ENCODE data around the gene ACOX3. TPM values are rescaled to one million over a fixed set of nuclear protein-coding genes. Genes with fewer than 3 reads are reported as not detected.

Gene ACOX3
- total and polyA plus RNA-seq, 4 experiments from 2014 or later = 13.3 to 17.3 (median 16.4) TPM

DNA sequence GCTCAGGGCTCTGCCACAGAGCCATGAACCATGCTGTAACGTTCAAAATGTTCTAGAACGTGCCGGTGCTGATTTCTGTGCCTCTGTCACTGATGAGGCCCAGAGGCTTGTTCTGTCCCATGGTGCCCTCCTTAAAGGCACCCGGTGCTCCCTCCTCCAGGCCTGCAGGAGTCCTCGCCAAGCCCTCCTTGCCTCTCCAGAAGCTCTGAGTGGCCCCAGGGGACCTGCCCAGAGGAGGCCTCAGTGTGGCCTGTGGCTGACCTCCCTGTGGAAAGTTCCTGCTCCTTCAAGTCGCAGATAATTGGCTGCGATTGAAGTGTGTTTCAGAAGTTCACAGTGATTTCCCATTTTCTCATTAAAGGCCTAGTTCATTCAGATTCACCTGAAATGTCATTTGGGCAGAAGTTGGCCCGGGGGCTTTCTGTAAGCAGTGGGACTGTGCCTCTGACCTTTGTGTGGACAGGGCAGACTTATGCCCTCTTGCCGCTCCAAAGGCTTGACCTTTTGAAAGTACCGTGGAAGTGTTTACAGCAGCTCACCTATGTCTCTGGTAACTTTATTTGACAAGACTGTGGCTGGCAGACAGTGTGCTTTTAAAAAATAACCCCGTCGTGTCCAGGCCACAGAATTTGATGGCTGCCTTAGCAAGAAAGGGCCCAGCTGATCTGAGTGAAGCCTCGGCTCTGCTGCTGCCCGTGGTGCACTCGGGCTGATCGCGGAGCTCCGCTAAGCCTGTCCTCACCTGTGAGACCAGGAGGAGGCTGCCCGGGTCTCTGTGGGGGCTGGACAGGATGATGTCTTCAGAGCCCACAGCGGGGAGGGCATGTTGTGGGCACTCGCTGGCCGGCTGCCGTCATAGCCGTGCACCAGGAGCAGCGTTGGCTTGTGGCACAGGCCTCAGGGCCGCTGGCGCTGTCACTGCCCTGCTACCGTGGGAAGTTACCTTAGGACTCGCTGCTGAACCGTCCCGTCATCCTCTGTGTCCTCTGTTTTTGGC is 25.4 kb upstream of the ACOX3 start:
- Mint-ChIP-seq H3K27ac (no peak overlapping the region), H3K36me3 (peaks cover 29 to 62% of the 10 kb centered on the region in 2 donors), H3K9me3 (no peaks in the 10 kb centered on the region), H3K4me3 (no peak overlapping the region), H3K4me1 (peaks cover 0 to 4% (median 2%) of the 10 kb centered on the region in 4 donors), H3K27me3 (no peaks in the 10 kb centered on the region)
- Histone ChIP-seq H3K4me1 (ENCODE audit: insufficient read depth, low read length) (no peaks in the 10 kb centered on the region), H3K9me3 (ENCODE audit: control insufficient read depth in 1 of 2, low read length in 2 of 2) (no peaks in the 10 kb centered on the region), H3K27me3 (ENCODE audit: insufficient read depth, low read length) (no peaks in the 10 kb centered on the region), H3K36me3 (ENCODE audit: insufficient read depth, low read length) (peaks cover 30% of the 10 kb centered on the region), H3K27ac (ENCODE audit: low read depth, low read length) (no peak overlapping the region), H3K4me3 (ENCODE audit: low read length in 2 of 2) (no peak overlapping the region)
- ChIA-PET CTCF (ENCODE audit: partially characterized antibody) (interaction anchor here (1.4 kb wide), 1 partner anchor 30 kb away, joined by 3 read pairs; no protein-coding TSS in a partner anchor), POLR2A (ENCODE audit: partially characterized antibody) (no interaction called here)
- no peak for DNase-seq
- intact Hi-C loops (cut with micrococcal nuclease) = no loop called here

DNA sequence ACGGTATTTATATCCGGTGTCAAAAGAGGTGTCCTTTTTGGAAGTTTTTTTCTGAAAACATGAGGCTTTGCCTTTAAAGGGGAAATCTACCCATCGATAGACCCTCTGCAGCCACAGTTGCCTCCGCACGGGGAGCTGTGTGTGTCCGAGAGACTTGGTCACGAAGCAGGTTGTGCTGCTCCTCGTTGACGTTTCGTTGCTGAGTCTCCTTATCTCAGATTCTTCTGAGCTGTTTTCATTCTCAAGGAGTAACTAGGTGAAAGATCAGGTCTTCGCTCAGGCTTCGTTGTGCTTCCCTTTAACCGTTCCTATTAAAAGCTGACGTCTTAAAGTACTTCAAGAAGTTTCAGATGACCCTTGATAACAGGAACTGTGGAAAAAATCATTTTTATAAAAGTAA is 23.9 kb upstream of the ACOX3 start:
- Histone ChIP-seq H3K27ac (ENCODE audit: low read depth, low read length) (no peak overlapping the region), H3K9me3 (ENCODE audit: control insufficient read depth in 1 of 2, low read length in 2 of 2) (no peaks in the 10 kb centered on the region), H3K4me1 (ENCODE audit: insufficient read depth, low read length) (no peaks in the 10 kb centered on the region), H3K4me3 (ENCODE audit: low read length in 2 of 2) (no peak overlapping the region), H3K27me3 (ENCODE audit: insufficient read depth, low read length) (no peaks in the 10 kb centered on the region), H3K36me3 (ENCODE audit: insufficient read depth, low read length) (peaks cover 27% of the 10 kb centered on the region)
- Mint-ChIP-seq H3K4me3 (no peak overlapping the region), H3K9me3 (no peaks in the 10 kb centered on the region), H3K27ac (no peak overlapping the region), H3K4me1 (peaks cover 0 to 4% (median under 1%) of the 10 kb centered on the region in 4 donors), H3K36me3 (peaks cover 31 to 72% of the 10 kb centered on the region in 2 donors), H3K27me3 (no peaks in the 10 kb centered on the region)
- ChIA-PET CTCF (ENCODE audit: partially characterized antibody) (no interaction called here), POLR2A (ENCODE audit: partially characterized antibody) (interaction anchor here (1.0 kb wide), 1 partner anchor 35 kb away, joined by 3 read pairs; no protein-coding TSS in a partner anchor)
- intact Hi-C loops (cut with micrococcal nuclease) = no loop called here
- no peak for DNase-seq

DNA sequence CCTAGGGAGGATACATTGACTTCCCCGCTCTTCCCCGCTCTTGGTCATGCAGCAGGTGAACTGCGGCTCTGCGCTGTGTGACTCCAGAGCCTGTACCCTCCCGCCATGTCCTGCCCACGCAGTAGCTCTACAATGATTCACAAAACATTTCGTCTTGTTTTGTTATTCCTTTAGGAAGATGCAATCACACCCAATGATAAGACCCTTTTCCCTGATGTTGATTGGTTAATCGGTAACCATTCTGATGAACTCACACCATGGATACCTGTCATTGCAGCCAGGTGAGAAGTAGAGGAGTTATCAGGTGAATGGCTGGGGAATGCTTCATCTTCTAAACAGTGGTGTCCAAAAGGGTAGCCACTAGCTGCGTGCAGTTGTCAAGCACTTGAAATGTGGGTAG is 23.3 kb upstream of the ACOX3 start:
- no peak overlapping the region for H3K4me3 ChIP-seq (ENCODE audit: low read length in 2 of 2)
- Mint-ChIP-seq H3K27ac (no peak overlapping the region), H3K36me3 (peaks cover 27 to 72% of the 10 kb centered on the region in 2 donors), H3K4me1 (peaks cover 0 to 4% (median under 1%) of the 10 kb centered on the region in 4 donors), H3K27me3 (no peaks in the 10 kb centered on the region), H3K9me3 (no peaks in the 10 kb centered on the region), H3K4me3 (no peak overlapping the region)
- peaks cover 23% of the 10 kb centered on the region for H3K36me3 ChIP-seq (ENCODE audit: insufficient read depth, low read length)
- H3K9me3 ChIP-seq (ENCODE audit: control insufficient read depth in 1 of 2, low read length in 2 of 2) = no peaks in the 10 kb centered on the region
- ChIA-PET CTCF (ENCODE audit: partially characterized antibody) (no interaction called here), POLR2A (ENCODE audit: partially characterized antibody) (interaction anchor here (1.0 kb wide), 1 partner anchor 35 kb away, joined by 3 read pairs; no protein-coding TSS in a partner anchor)
- intact Hi-C loops (cut with micrococcal nuclease) = no loop called here
- no peak overlapping the region for H3K27ac ChIP-seq (ENCODE audit: low read depth, low read length)
- H3K4me1 ChIP-seq (ENCODE audit: insufficient read depth, low read length) = no peaks in the 10 kb centered on the region
- no peaks in the 10 kb centered on the region for H3K27me3 ChIP-seq (ENCODE audit: insufficient read depth, low read length)
- DNase-seq = no peak

DNA sequence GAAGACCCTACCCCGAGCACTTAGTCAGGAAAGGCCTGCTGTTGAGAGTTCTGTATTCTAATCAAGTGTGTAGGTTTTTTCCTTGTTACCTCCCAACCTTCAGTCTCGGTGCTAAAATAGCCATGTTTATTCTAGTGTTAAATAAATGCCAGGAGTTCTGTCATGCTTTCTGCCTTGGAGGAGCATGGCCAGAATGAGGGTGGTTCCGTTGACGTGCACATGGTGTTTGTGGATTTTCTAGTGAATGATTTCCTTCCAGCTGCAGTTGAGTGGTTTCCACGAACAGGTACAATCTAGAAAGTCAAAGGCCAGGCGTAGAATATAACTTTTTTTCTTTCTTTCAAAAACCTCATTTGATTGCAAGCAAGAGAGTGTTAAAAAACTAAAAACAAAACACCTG is 21.1 kb upstream of the ACOX3 start:
- Mint-ChIP-seq H3K27ac (no peak overlapping the region), H3K27me3 (no peaks in the 10 kb centered on the region), H3K36me3 (peaks cover 35 to 73% of the 10 kb centered on the region in 2 donors), H3K4me1 (peaks cover 0 to 2% (median 0%) of the 10 kb centered on the region in 4 donors), H3K9me3 (no peaks in the 10 kb centered on the region), H3K4me3 (no peak overlapping the region)
- H3K4me3 ChIP-seq (ENCODE audit: low read length in 2 of 2) = no peak overlapping the region
- ChIA-PET POLR2A (ENCODE audit: partially characterized antibody) (no interaction called here), CTCF (ENCODE audit: partially characterized antibody) (no interaction called here)
- H3K9me3 ChIP-seq (ENCODE audit: control insufficient read depth in 1 of 2, low read length in 2 of 2) = no peaks in the 10 kb centered on the region
- H3K27me3 ChIP-seq (ENCODE audit: insufficient read depth, low read length) = no peaks in the 10 kb centered on the region
- intact Hi-C loops (cut with micrococcal nuclease) = no loop called here
- H3K36me3 ChIP-seq (ENCODE audit: insufficient read depth, low read length) = peaks cover 26% of the 10 kb centered on the region
- no peak overlapping the region for H3K27ac ChIP-seq (ENCODE audit: low read depth, low read length)
- no peaks in the 10 kb centered on the region for H3K4me1 ChIP-seq (ENCODE audit: insufficient read depth, low read length)
- DNase-seq = no peak

DNA sequence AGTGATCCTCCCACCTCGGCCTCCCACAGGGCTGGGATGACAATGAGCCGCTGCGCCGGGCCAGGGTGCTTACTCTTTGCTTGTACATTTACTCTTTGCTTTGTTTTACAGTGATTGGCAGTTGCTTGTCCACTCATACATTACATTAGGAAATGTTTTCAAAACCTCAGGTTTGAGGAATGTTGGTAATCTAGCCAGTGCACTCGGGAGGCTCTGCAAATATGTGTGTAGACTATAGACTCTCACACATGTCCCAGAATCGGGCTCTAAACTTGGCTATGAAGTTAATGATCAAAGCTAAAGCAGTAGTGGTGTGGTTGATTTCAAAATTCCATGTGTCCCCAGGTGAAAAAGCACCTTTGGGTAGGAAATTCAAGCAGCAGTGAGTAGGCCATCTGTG is 20.6 kb upstream of the ACOX3 start:
- no peaks in the 10 kb centered on the region for H3K4me1 ChIP-seq (ENCODE audit: insufficient read depth, low read length)
- H3K27ac ChIP-seq (ENCODE audit: low read depth, low read length) = no peak overlapping the region
- no peaks in the 10 kb centered on the region for H3K27me3 Mint-ChIP-seq
- no peaks in the 10 kb centered on the region for H3K9me3 Mint-ChIP-seq
- H3K36me3 Mint-ChIP-seq = peaks cover 37 to 76% of the 10 kb centered on the region in 2 donors
- H3K4me3 ChIP-seq (ENCODE audit: low read length in 2 of 2) = no peak overlapping the region
- ChIA-PET POLR2A (ENCODE audit: partially characterized antibody) (no interaction called here), CTCF (ENCODE audit: partially characterized antibody) (no interaction called here)
- intact Hi-C loops (cut with micrococcal nuclease) = no loop called here
- no peak overlapping the region for H3K4me3 Mint-ChIP-seq
- no peaks in the 10 kb centered on the region for H3K9me3 ChIP-seq (ENCODE audit: control insufficient read depth in 1 of 2, low read length in 2 of 2)
- peaks cover 29% of the 10 kb centered on the region for H3K36me3 ChIP-seq (ENCODE audit: insufficient read depth, low read length)
- H3K4me1 Mint-ChIP-seq = peaks cover 0 to 2% (median 0%) of the 10 kb centered on the region in 4 donors
- no peak for DNase-seq
- H3K27me3 ChIP-seq (ENCODE audit: insufficient read depth, low read length) = no peaks in the 10 kb centered on the region
- H3K27ac Mint-ChIP-seq = peak overlapping the region in 1 of 7 donors; percentile 46

DNA sequence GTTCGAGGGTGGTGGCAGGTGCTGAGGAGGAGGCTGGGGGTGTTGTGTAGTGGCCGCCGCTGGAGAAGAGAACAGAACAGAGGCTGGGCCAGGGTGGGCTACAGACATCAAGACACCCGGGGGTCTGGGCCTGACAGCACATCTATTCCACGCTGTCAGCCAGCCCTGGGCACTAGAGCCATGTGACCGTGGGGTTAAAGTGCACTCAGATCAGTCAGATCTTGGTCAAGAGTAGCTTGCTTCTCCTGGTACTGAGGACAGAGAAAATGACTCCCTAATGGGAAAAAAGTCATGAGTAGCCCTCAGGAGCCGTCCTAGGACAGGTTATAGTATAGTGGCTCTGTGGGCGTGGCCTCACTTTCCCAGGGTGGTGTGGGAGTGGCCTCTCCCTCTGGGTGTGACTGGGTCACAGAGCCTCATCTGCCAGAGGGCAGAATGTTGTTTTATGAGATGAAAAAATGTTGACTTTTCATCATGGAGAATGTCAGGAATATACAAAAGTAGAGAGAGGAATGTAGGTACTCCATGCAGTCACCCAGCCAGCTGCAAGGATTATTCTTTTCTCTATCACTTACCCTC is 19.4 kb upstream of the ACOX3 start:
- intact Hi-C loops (cut with micrococcal nuclease) = no loop called here
- Histone ChIP-seq H3K4me1 (ENCODE audit: insufficient read depth, low read length) (no peaks in the 10 kb centered on the region), H3K27ac (ENCODE audit: low read depth, low read length) (no peak overlapping the region), H3K4me3 (ENCODE audit: low read length in 2 of 2) (no peak overlapping the region), H3K36me3 (ENCODE audit: insufficient read depth, low read length) (peaks cover 32% of the 10 kb centered on the region), H3K9me3 (ENCODE audit: control insufficient read depth in 1 of 2, low read length in 2 of 2) (no peaks in the 10 kb centered on the region), H3K27me3 (ENCODE audit: insufficient read depth, low read length) (no peaks in the 10 kb centered on the region)
- no peak for DNase-seq
- ChIA-PET POLR2A (ENCODE audit: partially characterized antibody) (no interaction called here), CTCF (ENCODE audit: partially characterized antibody) (interaction anchor here (1.4 to 1.7 kb wide), 2 partner anchors 9 to 11 kb away, joined by 3 to 5 read pairs; no protein-coding TSS in a partner anchor)
- H3K27me3 Mint-ChIP-seq = no peaks in the 10 kb centered on the region
- H3K36me3 Mint-ChIP-seq = peaks cover 37 to 75% of the 10 kb centered on the region in 2 donors
- peak overlapping the region in 2 of 7 donors; percentile 41 to 64 for H3K27ac Mint-ChIP-seq
- H3K4me3 Mint-ChIP-seq = no peak overlapping the region
- no peaks in the 10 kb centered on the region for H3K9me3 Mint-ChIP-seq
- peaks cover 0 to 2% (median 0%) of the 10 kb centered on the region in 4 donors for H3K4me1 Mint-ChIP-seq

DNA sequence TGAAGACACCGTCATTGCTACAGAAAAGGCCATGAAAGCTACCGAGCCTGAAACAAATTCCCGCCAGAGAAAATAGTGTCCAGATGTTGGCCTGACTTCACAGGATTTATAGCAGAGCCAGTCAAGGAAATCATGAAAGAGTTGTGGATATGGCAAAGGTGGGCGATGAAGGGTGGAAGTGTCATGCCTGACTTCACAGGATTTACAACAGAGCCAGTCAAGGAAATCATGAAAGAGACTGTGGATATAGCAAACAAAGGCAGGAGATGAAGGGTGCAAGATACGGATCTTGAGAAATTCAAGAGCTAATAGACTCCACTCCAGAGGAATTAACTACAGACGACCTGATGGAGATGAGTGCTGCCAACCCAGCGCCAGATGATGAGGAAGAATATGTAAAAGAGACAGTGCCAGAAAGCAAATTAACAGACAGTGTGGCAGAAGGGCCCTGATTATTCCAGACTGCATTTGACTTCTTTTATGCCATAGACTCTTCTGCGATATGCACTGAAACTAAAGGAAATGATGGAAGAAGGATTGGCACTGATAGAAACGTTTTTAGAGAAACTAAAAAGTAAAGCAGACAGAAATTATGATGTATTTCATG is 17.2 kb upstream of the ACOX3 start:
- no peak overlapping the region for H3K27ac ChIP-seq (ENCODE audit: low read depth, low read length)
- Mint-ChIP-seq H3K9me3 (no peaks in the 10 kb centered on the region), H3K4me3 (no peak overlapping the region), H3K27me3 (no peaks in the 10 kb centered on the region), H3K36me3 (peaks cover 45 to 76% of the 10 kb centered on the region in 2 donors), H3K27ac (peak overlapping the region in 1 of 7 donors; percentile 68), H3K4me1 (peaks cover 0 to 2% (median 0%) of the 10 kb centered on the region in 4 donors)
- H3K4me3 ChIP-seq (ENCODE audit: low read length in 2 of 2) = no peak overlapping the region
- POLR2A ChIA-PET (ENCODE audit: partially characterized antibody) = no interaction called here
- CTCF ChIA-PET (ENCODE audit: partially characterized antibody) = interaction anchor here (2.2 kb wide), 1 partner anchor 11 kb away, joined by 6 read pairs; no protein-coding TSS in a partner anchor
- intact Hi-C loops (cut with micrococcal nuclease) = no loop called here
- H3K9me3 ChIP-seq (ENCODE audit: control insufficient read depth in 1 of 2, low read length in 2 of 2) = no peaks in the 10 kb centered on the region
- DNase-seq = no peak
- no peaks in the 10 kb centered on the region for H3K27me3 ChIP-seq (ENCODE audit: insufficient read depth, low read length)
- peaks cover 52% of the 10 kb centered on the region for H3K36me3 ChIP-seq (ENCODE audit: insufficient read depth, low read length)
- H3K4me1 ChIP-seq (ENCODE audit: insufficient read depth, low read length) = no peaks in the 10 kb centered on the region

Data from CD4-positive, alpha-beta memory T cell (primary cell).